Astrocyte of the cerebellum (primary cell): ENCODE measurements around the gene TTC39C.

Source experiments
- DNase-seq: peaks from one replicate; pipeline ENCODE4 v3.0.0-alpha.2; 2011; ENCODE audit warnings: low read depth
- H3K4me3 ChIP-seq: 2 replicates; pipeline ENCODE4 v1.5.1; 2011; ENCODE audit warnings: mild to moderate bottlenecking, low read depth, low read length, moderate library complexity
- CTCF ChIP-seq: IDR thresholded peaks from 2 replicates; pipeline ENCODE4 v1.5.1; 2012; ENCODE audit warnings: low read length, low read depth, moderate library complexity, mild to moderate bottlenecking; ENCODE audit errors: missing control alignments
- in situ Hi-C: cut with HindIII; loops from 2 replicates; pipeline ENCODE4 v1.10.0; 2017; ENCODE audit warnings: low sequenced_read_pairs

Gene TTC39C

GRCh38 chr18:24111936-24112335, 97.4 kb downstream of the TTC39C start:
- TF ChIP-seq CTCF: peak; percentile 12
- no peak for DNase-seq
- in situ Hi-C loops: loop anchor here (25.0 kb wide), 1 partner anchor 600 kb away; the partner anchor contains the start of gene RMC1
- no peak overlapping the region for H3K4me3 ChIP-seq

- in situ Hi-C loops: loop anchor here (25.0 kb wide), 1 partner anchor 600 kb away; the partner anchor contains the start of gene RMC1
- H3K4me3 ChIP-seq: no peak overlapping the region
- no peak for DNase-seq
- no peak for TF ChIP-seq CTCF
Measured at GRCh38 chr18:24112464-24112863, 97.9 kb downstream of the TTC39C start.

- in situ Hi-C loops: loop anchor here (25.0 kb wide), 1 partner anchor 601 kb away; the partner anchor contains the start of gene RMC1
- peak; percentile 31 for DNase-seq
- no peak overlapping the region for H3K4me3 ChIP-seq
- TF ChIP-seq CTCF: no peak
Measured at GRCh38 chr18:24112874-24113615, 98.5 kb downstream of the TTC39C start.

GRCh38 chr18:24114924-24115549, 100.5 kb downstream of the TTC39C start:
- no peak for TF ChIP-seq CTCF
- no peak overlapping the region for H3K4me3 ChIP-seq
- in situ Hi-C loops: loop anchor here (25.0 kb wide), 1 partner anchor 603 kb away; the partner anchor contains the start of gene RMC1
- no peak for DNase-seq

- in situ Hi-C loops: loop anchor here (25.0 kb wide), 1 partner anchor 603 kb away; the partner anchor contains the start of gene RMC1
- no peak for DNase-seq
- no peak overlapping the region for H3K4me3 ChIP-seq
- no peak for TF ChIP-seq CTCF
Measured at GRCh38 chr18:24115628-24116027, 101.1 kb downstream of the TTC39C start.

GRCh38 chr18:24118750-24119577, 104.4 kb downstream of the TTC39C start:
- TF ChIP-seq CTCF: peak; percentile 76
- DNase-seq: peak; percentile 65
- in situ Hi-C loops: loop anchor here (25.0 kb wide), 1 partner anchor 607 kb away; the partner anchor contains the start of gene RMC1
- no peak overlapping the region for H3K4me3 ChIP-seq
